Activated naive CD4-positive, alpha-beta T cell treated with Interleukin-2 at 50 U/mL for 16 hours (primary cell): ENCODE results near the gene KREMEN1.

Experiments used
- DNase-seq: peaks from one replicate; pipeline ENCODE4 v3.0.0-alpha.2; 2020

KREMEN1 gene

GRCh38 chr22:29209624-29209929 lies 136.7 kb downstream of the KREMEN1 start:
- no peak for DNase-seq

GRCh38 chr22:29211066-29211465 lies 138.2 kb downstream of the KREMEN1 start:
- DNase-seq, result no peak

- no peak for DNase-seq
Measured at GRCh38 chr22:29211466-29211865, 138.6 kb downstream of the KREMEN1 start.

- DNase-seq, result no peak
Measured at GRCh38 chr22:29212743-29213142, 139.9 kb downstream of the KREMEN1 start.

- no peak for DNase-seq
Measured at GRCh38 chr22:29213493-29213892, 140.7 kb downstream of the KREMEN1 start.

- no peak for DNase-seq
Measured at GRCh38 chr22:29214232-29214631, 141.4 kb downstream of the KREMEN1 start.

GRCh38 chr22:29215012-29215860 lies 142.4 kb downstream of the KREMEN1 start:
- no peak for DNase-seq

- DNase-seq, result no peak
Measured at GRCh38 chr22:29216011-29216872, 143.4 kb downstream of the KREMEN1 start.

- DNase-seq, result no peak
Measured at GRCh38 chr22:29216873-29217666, 144.2 kb downstream of the KREMEN1 start.
